Endothelial cell of umbilical vein (primary cell): Measurements from ENCODE around the gene GGA3. TPM values are rescaled to one million over a fixed set of nuclear protein-coding genes. Genes with fewer than 3 reads are reported as not detected.

Experiments
- BruUV-seq: library from RNA; stranded (reverse); fragments of 400-500 nt; replicated peaks from 2 replicates; lab custom pipeline; 2021; lab: Mats Ljungman, UMichigan
- CTCF ChIA-PET: fragments of 300-600, 350-600 bp; sonication (Branson Sonifier 250); formaldehyde crosslinking; loops from one replicate; lab custom pipeline; 2021; ENCODE audit warnings: antibody characterized with exemption, inconsistent platforms; lab: Charles Lee
- POLR2A ChIA-PET: fragments of 300-600, 350-600 bp; sonication (Branson Sonifier 250); formaldehyde crosslinking; loops from one replicate; lab custom pipeline; 2021; ENCODE audit warnings: antibody characterized with exemption, inconsistent platforms; lab: Charles Lee
- DNase-seq: peaks from one replicate; pipeline ENCODE4 v3.0.0-alpha.2; 2011; ENCODE audit warnings: low read depth, low spot score
- FAIRE-seq: peaks from 2 replicates; lab custom pipeline; 2011; peaks lifted over from hg19 to GRCh38; lab: Jason Lieb, UNC
- H2AFZ ChIP-seq: 2 replicates; pipeline ENCODE4 v1.6.0; 2012; ENCODE audit warnings: low read depth, low read length, control low read depth, inconsistent platforms
- H3K27ac ChIP-seq: 2 replicates; pipeline ENCODE4 v1.5.1; 2011; ENCODE audit warnings: low read depth, mild to moderate bottlenecking, control low read depth, low read length, moderate library complexity; ENCODE audit not compliant: insufficient read depth
- H3K27me3 ChIP-seq, 2 experiments: 2 replicates each; pipeline versions ENCODE4 v1.6.0 to v1.6.1; 2011; ENCODE audit warnings: low read length in 2 of 2, mixed read lengths in 1 of 2; ENCODE audit not compliant: control insufficient read depth in 2 of 2, insufficient read depth in 2 of 2
- H3K36me3 ChIP-seq, 2 experiments: 2 replicates in 1 of 2; 3 replicates in 1 of 2; pipeline ENCODE4 v1.5.1; 2011; ENCODE audit warnings: low read length in 2 of 2, mild to moderate bottlenecking in 1 of 2, moderate library complexity in 1 of 2; ENCODE audit not compliant: control insufficient read depth in 2 of 2, insufficient read depth in 2 of 2; ENCODE audit errors: extremely low read depth in 1 of 2
- H3K4me1 ChIP-seq: 3 replicates; pipeline ENCODE4 v1.5.1; 2011; ENCODE audit warnings: mild to moderate bottlenecking, low read length; ENCODE audit not compliant: control insufficient read depth, insufficient read depth; ENCODE audit errors: extremely low read depth
- H3K4me2 ChIP-seq: 2 replicates; pipeline ENCODE4 v1.6.1; 2011; ENCODE audit warnings: low read length, control low read depth, mixed read lengths; ENCODE audit not compliant: insufficient read depth
- H3K4me3 ChIP-seq, 3 experiments: fragments of 200-600 bp in 1 of 3; sonication (generic), shearing (Covaris generic) in 1 of 3; replicated peaks in 1 of 3; 2 replicates each; pipeline ENCODE4 v1.5.1; 2011 to 2016; ENCODE audit warnings: control low read depth in 3 of 3, low read length in 3 of 3, mild to moderate bottlenecking in 2 of 3, inconsistent platforms in 1 of 3, low read depth in 1 of 3, moderate library complexity in 1 of 3; ENCODE audit not compliant: insufficient read depth in 1 of 3
- H3K79me2 ChIP-seq: 2 replicates; pipeline ENCODE4 v1.6.0; 2012; ENCODE audit warnings: low read length, inconsistent platforms; ENCODE audit not compliant: control insufficient read depth, insufficient read depth
- H3K9ac ChIP-seq: replicated peaks from 2 replicates; pipeline ENCODE3; 2011; ENCODE audit warnings: low read length, control low read depth; ENCODE audit not compliant: insufficient read depth; ENCODE audit errors: extremely low read depth
- H3K9me1 ChIP-seq: replicated peaks from 3 replicates; pipeline ENCODE4 v1.6.0; 2011; ENCODE audit warnings: mild to moderate bottlenecking, low read length; ENCODE audit not compliant: control insufficient read depth, insufficient read depth; ENCODE audit errors: extremely low read depth
- H3K9me3 ChIP-seq: replicated peaks from 2 replicates; pipeline ENCODE4 v1.5.1; 2012; ENCODE audit warnings: low read length, inconsistent platforms; ENCODE audit not compliant: control insufficient read depth, insufficient read depth
- H4K20me1 ChIP-seq: replicated peaks from 2 replicates; pipeline ENCODE3; 2011; ENCODE audit warnings: mild to moderate bottlenecking, low read length; ENCODE audit not compliant: control insufficient read depth, insufficient read depth; ENCODE audit errors: extremely low read depth
- EZH2 ChIP-seq: IDR thresholded peaks from 2 replicates; pipeline ENCODE4 v1.6.1; 2012; ENCODE audit warnings: borderline replicate concordance, low read depth, mild to moderate bottlenecking, moderate library complexity, low read length, inconsistent platforms; ENCODE audit not compliant: severe bottlenecking
- FOS ChIP-seq: IDR thresholded peaks from 2 replicates; pipeline ENCODE4 v1.6.1; 2011; ENCODE audit warnings: mild to moderate bottlenecking, low read length, moderate library complexity, borderline replicate concordance; ENCODE audit not compliant: insufficient read depth
- GATA2 ChIP-seq: IDR thresholded peaks from 2 replicates; pipeline ENCODE4 v1.7.0; 2011; ENCODE audit warnings: low read depth, mild to moderate bottlenecking, moderate library complexity, mixed read lengths, low read length; ENCODE audit not compliant: insufficient read length, insufficient read depth
- JUN ChIP-seq: IDR thresholded peaks from 2 replicates; pipeline ENCODE4 v1.6.1; 2011; ENCODE audit warnings: borderline replicate concordance, low read depth; ENCODE audit not compliant: insufficient read length, insufficient read depth
- MYC ChIP-seq: IDR thresholded peaks from one replicate; pipeline ENCODE4 v1.6.1; 2011; ENCODE audit warnings: mild to moderate bottlenecking, low read depth, low read length
- POLR2A ChIP-seq: IDR thresholded peaks from 2 replicates; pipeline ENCODE4 v1.6.1; 2012; ENCODE audit warnings: low read depth, mild to moderate bottlenecking, control low read depth, low read length
- POLR2AphosphoS5 ChIP-seq: IDR thresholded peaks from 2 replicates; pipeline ENCODE4 v1.6.1; 2012; ENCODE audit warnings: low read depth, mild to moderate bottlenecking, control low read depth, low read length, moderate library complexity; ENCODE audit not compliant: insufficient read depth
- dilution Hi-C: fragments of 300-500 bp; cut with MboI; formaldehyde crosslinking; loops from one replicate; pipeline ENCODE4 v1.15.0; 2019; ENCODE audit warnings: low sequenced_read_pairs; ENCODE audit not compliant: extremely low pct_ligation_motif_present
- intact Hi-C: fragments of 100-400 bp; cut with micrococcal nuclease; formaldehyde crosslinking; loops from one replicate; pipeline ENCODE4 v1.10.0; 2022
- polyA plus RNA-seq, 4 experiments: library from polyadenylated mRNA; depleted of rRNA in 3 of 4; stranded (reverse) in 3 of 4; unstranded in 1 of 4; fragments of >200 nt; gene quantifications; 2 replicates each; pipeline versions ENCODE4 v1.2.1 to v1.2.3, GENCODE V29; 2011 to 2012; ENCODE audit warnings: missing spikeins in 1 of 4
- total RNA-seq: library from RNA; stranded (reverse); gene quantifications from 2 replicates; pipeline ENCODE4 v1.2.3, GENCODE V29; 2021
- TF ChIP-seq, protein P1 (sequence below): IDR thresholded peaks from 2 replicates; pipeline ENCODE4 v1.6.1; 2011; ENCODE audit not compliant: insufficient read depth, insufficient read length
- TF ChIP-seq, protein P2 (sequence below), 2 donors: IDR thresholded peaks; 1 replicate in 1 of 2; 2 replicates in 1 of 2; pipeline ENCODE4 v1.5.1; 2011; ENCODE audit warnings: low read length in 2 of 2, mild to moderate bottlenecking in 2 of 2, moderate library complexity in 2 of 2, control low read depth in 1 of 2, inconsistent platforms in 1 of 2, low read depth in 1 of 2; ENCODE audit not compliant: insufficient read depth in 1 of 2; ENCODE audit errors: extremely low read depth in 1 of 2

The GGA3 gene
- total and polyA plus RNA-seq, 2 donors (not counting 3 experiments of a cell fraction or from before 2014, with no cell fraction given), result 41.2 to 62.9 TPM

DNA sequence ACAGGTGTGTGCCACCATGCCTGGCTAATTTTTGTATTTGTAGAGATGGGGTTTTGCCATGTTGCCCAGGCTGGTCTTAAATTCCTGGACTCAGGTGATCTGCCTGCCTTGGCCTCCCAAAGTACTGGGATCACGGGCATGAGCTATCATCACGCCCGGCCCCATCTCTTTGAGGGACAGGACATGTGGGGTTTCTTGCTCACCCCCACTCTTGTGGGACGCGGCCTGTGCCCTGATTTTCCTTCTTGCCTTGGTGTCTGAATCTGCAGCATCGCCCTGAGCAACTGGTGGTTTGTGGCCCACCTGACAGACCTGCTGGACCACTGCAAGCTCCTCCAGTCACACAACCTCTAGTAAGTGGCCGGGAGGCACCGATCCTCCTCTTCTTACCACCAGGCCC, 30.3 kb downstream of the GGA3 start:
- Histone ChIP-seq H3K4me1 (no peaks in the 10 kb centered on the region), H3K4me3 (no peak overlapping the region), H4K20me1 (no peaks in the 10 kb centered on the region), H3K27ac (no peak overlapping the region), H3K36me3 (peaks cover 9 to 40% of the 10 kb centered on the region in 2 experiments), H3K27me3 (no peaks in the 10 kb centered on the region), H3K9me3 (no peaks in the 10 kb centered on the region), H3K9me1 (no peaks in the 10 kb centered on the region), H3K79me2 (no peaks in the 10 kb centered on the region), H3K4me2 (no peak overlapping the region), H2AFZ (no peak overlapping the region), H3K9ac (no peak overlapping the region)
- FAIRE-seq, result no peak
- no TSS peak for BruUV-seq
- TF ChIP-seq POLR2A (no peak), EZH2 (no peak), FOS (no peak), JUN (no peak), POLR2AphosphoS5 (no peak), MYC (no peak), GATA2 (no peak)
- TF ChIP-seq, protein P1, sequence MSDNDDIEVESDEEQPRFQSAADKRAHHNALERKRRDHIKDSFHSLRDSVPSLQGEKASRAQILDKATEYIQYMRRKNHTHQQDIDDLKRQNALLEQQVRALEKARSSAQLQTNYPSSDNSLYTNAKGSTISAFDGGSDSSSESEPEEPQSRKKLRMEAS, result no peak
- TF ChIP-seq, protein P2, sequence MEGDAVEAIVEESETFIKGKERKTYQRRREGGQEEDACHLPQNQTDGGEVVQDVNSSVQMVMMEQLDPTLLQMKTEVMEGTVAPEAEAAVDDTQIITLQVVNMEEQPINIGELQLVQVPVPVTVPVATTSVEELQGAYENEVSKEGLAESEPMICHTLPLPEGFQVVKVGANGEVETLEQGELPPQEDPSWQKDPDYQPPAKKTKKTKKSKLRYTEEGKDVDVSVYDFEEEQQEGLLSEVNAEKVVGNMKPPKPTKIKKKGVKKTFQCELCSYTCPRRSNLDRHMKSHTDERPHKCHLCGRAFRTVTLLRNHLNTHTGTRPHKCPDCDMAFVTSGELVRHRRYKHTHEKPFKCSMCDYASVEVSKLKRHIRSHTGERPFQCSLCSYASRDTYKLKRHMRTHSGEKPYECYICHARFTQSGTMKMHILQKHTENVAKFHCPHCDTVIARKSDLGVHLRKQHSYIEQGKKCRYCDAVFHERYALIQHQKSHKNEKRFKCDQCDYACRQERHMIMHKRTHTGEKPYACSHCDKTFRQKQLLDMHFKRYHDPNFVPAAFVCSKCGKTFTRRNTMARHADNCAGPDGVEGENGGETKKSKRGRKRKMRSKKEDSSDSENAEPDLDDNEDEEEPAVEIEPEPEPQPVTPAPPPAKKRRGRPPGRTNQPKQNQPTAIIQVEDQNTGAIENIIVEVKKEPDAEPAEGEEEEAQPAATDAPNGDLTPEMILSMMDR (IDR thresholded peaks at IDR 0.05; ENCODE audit: extremely low read depth in 1 of 2, insufficient read depth in 1 of 2, low read depth in 1 of 2, low read length in 2 of 2), result no peak
- intact Hi-C loops (no loop called here), dilution Hi-C loops (no loop called here)
- DNase-seq, result no peak
- CTCF ChIA-PET, result interaction anchor here (1.2 to 1.8 kb wide), 4 partner anchors 10 to 117 kb away, joined by 3 to 7 read pairs (median 4); partner anchors contain the start of gene MIF4GD
- POLR2A ChIA-PET, result no interaction called here
